GM12873 (cell line): ENCODE measurements around the gene PPP1R9A.

Source experiments
- CTCF ChIP-seq: IDR thresholded peaks from 2 replicates; pipeline ENCODE4 v1.5.1; 2012; ENCODE audit warnings: low read depth, mild to moderate bottlenecking, moderate library complexity, low read length, control low read depth; ENCODE audit not compliant: insufficient read depth; ENCODE audit errors: missing control alignments

PPP1R9A gene

GRCh38 chr7:95262875-95263274 lies 355.5 kb downstream of the PPP1R9A start:
- no peak for TF ChIP-seq CTCF

GRCh38 chr7:95263785-95264362 lies 356.5 kb downstream of the PPP1R9A start:
- TF ChIP-seq CTCF, result no peak

DNA sequence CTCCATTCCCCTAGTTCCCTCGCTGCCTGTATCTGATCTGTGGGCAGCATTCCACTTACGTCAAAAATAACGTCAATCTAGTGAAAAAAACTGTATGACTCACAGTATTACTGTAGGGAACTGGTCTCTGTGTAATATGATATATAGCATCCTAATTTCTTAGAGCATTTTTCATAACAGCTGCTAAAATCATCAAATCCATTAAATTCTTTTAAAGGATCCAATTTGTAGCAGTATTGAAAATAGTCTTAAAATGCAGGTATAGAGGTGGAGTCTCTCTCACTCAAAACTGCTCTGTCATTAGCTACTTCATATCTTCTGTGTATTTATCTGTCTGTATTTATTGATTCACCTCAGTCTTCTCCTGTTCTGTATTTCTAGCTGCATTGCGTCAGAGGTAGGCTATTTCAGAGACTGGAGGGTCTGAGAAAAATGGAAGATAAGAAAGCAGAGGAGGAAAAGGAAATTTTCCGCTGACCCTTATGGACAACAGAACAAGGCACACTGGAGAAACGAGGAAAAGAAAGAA lies 357.0 kb downstream of the PPP1R9A start:
- TF ChIP-seq CTCF, result no peak

DNA sequence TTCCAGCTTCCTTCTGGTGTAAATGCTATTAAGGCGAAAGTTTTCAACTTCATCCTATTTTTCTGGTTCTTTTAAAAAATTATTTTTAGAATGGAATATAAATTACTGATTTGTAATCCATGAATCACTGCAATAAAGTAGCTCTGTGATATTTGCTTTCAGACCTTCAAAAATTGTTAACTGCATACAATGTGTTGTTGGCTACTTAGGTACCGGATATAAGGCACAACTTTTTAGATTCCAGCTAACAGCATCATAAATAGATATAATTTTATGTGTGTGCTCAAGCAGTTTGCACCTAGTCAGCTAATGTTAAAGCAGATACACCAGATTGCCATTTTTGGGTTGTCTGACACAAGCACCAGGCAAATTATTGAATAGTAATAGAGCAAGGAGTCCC lies 358.2 kb downstream of the PPP1R9A start:
- no peak for TF ChIP-seq CTCF

DNA sequence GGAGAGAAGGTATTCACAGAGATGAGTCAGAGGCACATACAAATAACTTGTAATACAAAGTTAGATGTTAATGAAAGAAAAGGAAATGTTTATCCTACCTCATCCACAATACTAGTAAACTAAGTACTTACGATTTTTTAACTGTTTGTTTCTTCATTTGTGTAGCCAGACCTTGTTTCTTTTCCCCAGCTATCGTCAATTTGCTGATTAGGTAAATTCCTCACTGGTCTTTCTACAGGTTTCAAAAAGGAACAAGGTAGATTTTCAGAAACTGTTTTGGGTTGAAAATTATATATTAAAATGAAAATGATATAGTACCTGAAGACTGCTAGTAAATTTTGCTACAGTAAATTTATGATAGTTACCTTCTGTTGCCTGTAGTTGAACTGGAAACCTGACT lies 360.4 kb downstream of the PPP1R9A start:
- no peak for TF ChIP-seq CTCF

- no peak for TF ChIP-seq CTCF
These were observed 362.2 kb downstream of the PPP1R9A start for GRCh38 chr7:95269640-95270039.

- TF ChIP-seq CTCF, result no peak
These were observed 368.7 kb downstream of the PPP1R9A start for GRCh38 chr7:95276114-95276513.
